Keratinocyte (primary cell): ENCODE measurements around the gene IGF2BP1.

Experiments used
- EZH2 ChIP-seq: IDR thresholded peaks from one replicate; pipeline ENCODE4 v1.6.1; 2012; ENCODE audit warnings: inconsistent platforms, mild to moderate bottlenecking, low read length, moderate library complexity
- TF ChIP-seq, protein P1 (sequence below), 3 experiments: IDR thresholded peaks in 1 of 3; conservative IDR thresholded peaks in 1 of 3; optimal IDR thresholded peaks in 1 of 3; 2 replicates in 2 of 3; 3 replicates in 1 of 3; pipeline versions ENCODE3 to v1.5.1; 2011; ENCODE audit warnings: low read length in 3 of 3, mild to moderate bottlenecking in 3 of 3, moderate library complexity in 2 of 3, control low read depth in 1 of 3, inconsistent platforms in 1 of 3; ENCODE audit not compliant: insufficient read depth in 2 of 3; ENCODE audit errors: extremely low read depth in 1 of 3

DNA sequence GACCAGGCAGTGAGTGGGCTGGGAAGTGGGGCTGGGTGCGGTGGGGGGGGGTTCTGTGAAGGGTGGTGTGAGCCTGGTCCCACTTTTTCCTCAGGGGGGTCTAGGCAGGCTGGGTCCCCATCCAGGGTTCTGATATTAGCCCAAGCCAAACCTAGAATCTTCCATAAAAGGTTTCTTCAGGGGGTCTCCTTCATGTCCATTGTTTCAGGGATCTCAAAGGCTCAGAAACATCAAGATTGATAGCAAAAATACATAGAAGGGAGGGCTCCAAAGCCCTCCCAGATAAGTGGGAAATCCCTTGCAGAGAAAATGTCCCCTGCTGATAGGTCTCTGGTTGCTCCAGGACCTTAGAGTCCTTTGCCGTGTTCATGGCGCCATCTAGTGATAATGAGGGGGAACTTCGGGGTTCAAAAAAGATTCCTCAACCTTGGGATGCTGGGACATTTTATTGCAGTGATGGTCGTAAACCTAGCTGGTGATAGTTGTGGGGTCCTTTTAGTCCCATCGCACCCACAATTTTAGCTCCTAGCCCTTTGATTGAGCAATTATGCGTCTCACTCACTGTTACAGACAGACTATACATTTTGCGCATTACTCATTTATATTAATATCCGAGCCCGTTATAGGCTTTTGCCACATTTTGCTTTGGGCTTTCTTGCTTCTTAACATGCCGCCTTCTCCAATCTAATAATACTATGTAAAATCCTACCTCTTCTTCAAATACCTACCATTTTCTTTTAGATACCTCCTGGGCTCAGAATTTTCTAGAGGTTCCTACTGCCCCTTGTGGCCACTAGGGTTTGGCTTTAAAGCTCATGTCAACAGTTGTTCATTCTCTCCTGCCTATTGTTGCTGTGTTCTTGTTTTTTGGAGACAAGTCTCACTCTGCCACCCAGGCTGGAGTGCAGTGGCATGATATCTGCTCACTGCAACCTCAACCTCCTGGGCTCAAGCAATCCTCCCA is 35.1 kb downstream of the IGF2BP1 start:
- TF ChIP-seq, protein P1, sequence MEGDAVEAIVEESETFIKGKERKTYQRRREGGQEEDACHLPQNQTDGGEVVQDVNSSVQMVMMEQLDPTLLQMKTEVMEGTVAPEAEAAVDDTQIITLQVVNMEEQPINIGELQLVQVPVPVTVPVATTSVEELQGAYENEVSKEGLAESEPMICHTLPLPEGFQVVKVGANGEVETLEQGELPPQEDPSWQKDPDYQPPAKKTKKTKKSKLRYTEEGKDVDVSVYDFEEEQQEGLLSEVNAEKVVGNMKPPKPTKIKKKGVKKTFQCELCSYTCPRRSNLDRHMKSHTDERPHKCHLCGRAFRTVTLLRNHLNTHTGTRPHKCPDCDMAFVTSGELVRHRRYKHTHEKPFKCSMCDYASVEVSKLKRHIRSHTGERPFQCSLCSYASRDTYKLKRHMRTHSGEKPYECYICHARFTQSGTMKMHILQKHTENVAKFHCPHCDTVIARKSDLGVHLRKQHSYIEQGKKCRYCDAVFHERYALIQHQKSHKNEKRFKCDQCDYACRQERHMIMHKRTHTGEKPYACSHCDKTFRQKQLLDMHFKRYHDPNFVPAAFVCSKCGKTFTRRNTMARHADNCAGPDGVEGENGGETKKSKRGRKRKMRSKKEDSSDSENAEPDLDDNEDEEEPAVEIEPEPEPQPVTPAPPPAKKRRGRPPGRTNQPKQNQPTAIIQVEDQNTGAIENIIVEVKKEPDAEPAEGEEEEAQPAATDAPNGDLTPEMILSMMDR (optimal IDR thresholded peaks at IDR 0.05 in 1 of 3, IDR thresholded peaks at IDR 0.05 in 1 of 3, conservative IDR thresholded peaks at IDR 0.05 in 1 of 3; ENCODE audit: extremely low read depth in 1 of 3, insufficient read depth in 2 of 3, low read length in 3 of 3): peak; percentile 61 to 83 (median 71)
- no peak for TF ChIP-seq EZH2
